ENCODE measurements around the gene GHR.
"Not testable (repeated sequence)": the region's sequence is repeated elsewhere in the genome, so short reads cannot be mapped to it uniquely, and the experiment has no call there.

GHR gene

DNA sequence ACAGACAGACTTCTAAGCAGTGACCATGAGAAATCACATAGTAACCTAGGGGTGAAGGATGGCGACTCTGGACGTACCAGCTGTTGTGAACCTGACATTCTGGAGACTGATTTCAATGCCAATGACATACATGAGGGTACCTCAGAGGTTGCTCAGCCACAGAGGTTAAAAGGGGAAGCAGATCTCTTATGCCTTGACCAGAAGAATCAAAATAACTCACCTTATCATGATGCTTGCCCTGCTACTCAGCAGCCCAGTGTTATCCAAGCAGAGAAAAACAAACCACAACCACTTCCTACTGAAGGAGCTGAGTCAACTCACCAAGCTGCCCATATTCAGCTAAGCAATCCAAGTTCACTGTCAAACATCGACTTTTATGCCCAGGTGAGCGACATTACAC, 295.4 kb downstream of the GHR start:
- DNase-seq (ENCODE audit: low read depth in 2 of 2), result no peak

DNA sequence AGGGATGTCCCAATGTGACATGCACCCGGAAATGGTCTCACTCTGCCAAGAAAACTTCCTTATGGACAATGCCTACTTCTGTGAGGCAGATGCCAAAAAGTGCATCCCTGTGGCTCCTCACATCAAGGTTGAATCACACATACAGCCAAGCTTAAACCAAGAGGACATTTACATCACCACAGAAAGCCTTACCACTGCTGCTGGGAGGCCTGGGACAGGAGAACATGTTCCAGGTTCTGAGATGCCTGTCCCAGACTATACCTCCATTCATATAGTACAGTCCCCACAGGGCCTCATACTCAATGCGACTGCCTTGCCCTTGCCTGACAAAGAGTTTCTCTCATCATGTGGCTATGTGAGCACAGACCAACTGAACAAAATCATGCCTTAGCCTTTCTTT, 295.8 kb downstream of the GHR start:
- no peak for DNase-seq (ENCODE audit: low read depth in 2 of 2)

DNA sequence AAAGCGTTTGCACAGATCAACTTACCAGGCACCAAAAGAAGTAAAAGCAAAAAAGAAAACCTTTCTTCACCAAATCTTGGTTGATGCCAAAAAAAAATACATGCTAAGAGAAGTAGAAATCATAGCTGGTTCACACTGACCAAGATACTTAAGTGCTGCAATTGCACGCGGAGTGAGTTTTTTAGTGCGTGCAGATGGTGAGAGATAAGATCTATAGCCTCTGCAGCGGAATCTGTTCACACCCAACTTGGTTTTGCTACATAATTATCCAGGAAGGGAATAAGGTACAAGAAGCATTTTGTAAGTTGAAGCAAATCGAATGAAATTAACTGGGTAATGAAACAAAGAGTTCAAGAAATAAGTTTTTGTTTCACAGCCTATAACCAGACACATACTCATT, 297.0 kb downstream of the GHR start:
- no peak for DNase-seq (ENCODE audit: low read depth in 2 of 2)

DNA sequence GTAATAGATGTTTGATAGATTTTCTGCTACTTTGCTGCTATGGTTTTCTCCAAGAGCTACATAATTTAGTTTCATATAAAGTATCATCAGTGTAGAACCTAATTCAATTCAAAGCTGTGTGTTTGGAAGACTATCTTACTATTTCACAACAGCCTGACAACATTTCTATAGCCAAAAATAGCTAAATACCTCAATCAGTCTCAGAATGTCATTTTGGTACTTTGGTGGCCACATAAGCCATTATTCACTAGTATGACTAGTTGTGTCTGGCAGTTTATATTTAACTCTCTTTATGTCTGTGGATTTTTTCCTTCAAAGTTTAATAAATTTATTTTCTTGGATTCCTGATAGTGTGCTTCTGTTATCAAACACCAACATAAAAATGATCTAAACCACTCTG, 298.2 kb downstream of the GHR start:
- no peak for DNase-seq (ENCODE audit: low read depth in 2 of 2)

DNA sequence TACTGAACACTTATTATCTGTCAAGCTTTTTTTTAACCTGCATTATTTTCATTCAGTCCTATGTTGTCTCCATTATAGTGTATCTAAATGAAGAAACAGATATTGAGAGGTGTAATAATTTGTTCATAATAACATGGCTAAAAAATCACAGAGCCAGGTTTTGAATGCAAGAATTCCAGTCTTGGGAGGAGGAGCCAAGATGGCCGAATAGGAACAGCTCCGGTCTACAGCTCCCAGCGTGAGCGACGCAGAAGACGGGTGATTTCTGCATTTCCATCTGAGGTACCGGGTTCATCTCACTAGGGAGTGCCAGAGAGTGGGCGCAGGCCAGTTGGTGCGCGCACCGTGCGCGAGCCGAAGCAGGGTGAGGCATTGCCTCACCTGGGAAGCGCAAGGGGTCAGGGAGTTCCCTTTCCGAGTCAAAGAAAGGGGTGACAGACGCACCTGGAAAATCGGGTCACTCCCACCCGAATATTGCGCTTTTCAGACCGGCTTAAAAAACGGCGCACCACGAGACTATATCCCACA, 311.4 kb downstream of the GHR start:
- not testable (repeated sequence) for DNase-seq (ENCODE audit: low read depth in 2 of 2)

GRCh38 chr5:42740920-42741319, 317.7 kb downstream of the GHR start:
- no peak for DNase-seq (ENCODE audit: low read depth in 2 of 2)

GRCh38 chr5:42745426-42745825, 322.2 kb downstream of the GHR start:
- DNase-seq (ENCODE audit: low read depth in 2 of 2), result no peak

- no peak for DNase-seq (ENCODE audit: low read depth in 2 of 2)
These were observed 322.6 kb downstream of the GHR start for GRCh38 chr5:42745856-42746255.

DNA sequence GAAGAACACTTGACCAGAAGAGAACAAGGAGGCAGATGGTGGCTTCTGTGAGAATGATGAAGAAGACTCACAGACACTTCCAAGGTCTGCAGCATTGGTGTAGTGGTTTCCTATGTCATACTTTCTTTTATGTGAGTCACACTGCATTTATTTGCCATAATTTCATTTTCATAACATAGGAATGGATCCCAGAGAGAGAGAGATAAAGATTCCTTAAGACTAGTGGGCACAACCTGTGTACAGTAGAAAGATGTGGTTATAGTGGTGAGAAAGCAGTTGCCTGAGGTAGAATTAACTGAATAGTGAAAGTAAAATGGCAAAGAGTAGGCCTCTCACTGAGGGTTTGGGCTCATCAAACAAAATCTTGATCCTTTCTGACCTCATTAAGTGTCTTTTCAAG, 325.8 kb downstream of the GHR start:
- DNase-seq (ENCODE audit: low read depth in 2 of 2), result no peak

DNA sequence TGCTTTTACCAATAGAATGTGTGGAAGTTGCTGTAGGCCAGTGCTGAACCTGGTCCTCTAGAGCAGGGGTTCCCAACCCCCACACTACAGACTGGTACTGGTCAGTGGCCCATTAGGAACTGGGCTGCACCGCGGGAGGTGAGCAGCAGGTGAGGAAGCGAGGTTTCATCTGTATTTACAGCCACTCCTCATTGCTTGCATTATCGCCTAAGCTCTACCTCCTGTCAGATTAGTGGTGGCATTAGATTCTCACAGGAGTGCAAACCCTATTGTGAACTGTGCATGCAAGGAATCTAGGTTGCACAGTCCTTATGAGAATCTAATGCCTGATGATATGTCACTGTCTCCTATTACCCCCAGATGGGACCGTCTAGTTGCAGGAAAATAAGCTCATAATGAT, 327.3 kb downstream of the GHR start:
- DNase-seq (ENCODE audit: low read depth in 2 of 2), result no peak

DNA sequence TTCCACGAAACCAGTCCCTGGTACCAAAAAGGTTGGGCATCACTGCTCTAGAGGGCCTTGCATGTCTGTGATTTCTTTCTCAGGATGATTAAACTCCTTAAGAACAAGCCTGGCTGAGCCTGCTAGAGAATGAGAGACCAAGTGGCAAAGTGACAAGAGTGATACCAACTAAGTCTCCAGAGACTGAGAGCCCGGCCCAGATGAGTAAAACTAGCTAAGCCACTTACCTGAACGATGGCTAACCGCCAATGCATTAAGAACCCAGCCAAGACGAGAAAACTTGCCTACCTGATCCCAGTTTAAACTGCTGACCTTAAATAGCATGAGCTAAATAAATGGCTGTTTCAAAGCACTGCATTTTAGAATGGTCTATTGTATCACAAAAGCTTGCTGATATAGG, 327.8 kb downstream of the GHR start:
- DNase-seq (ENCODE audit: low read depth in 2 of 2), result no peak

DNA sequence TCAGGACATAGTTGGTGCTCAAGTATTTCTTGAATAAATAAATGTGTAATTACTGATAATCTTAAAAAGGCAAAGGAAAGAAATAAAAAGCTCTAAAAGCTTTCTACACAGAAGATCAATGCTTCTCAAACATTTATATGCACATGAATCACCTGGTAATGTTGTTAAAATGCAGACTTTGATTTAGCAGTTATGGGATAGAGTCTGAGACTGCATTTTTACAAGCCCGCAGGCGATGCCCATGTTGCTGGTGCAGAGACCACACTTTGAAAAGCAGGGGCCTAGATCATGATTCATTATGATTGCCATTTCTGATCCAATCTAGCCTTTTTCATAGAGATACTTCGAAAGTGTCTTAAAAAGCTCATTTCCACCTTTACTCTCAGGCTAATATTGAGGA, 329.9 kb downstream of the GHR start:
- no peak for DNase-seq (ENCODE audit: low read depth in 2 of 2)

- peak; percentile 50 to 51 for DNase-seq (ENCODE audit: low read depth in 2 of 2)
These were observed 333.7 kb downstream of the GHR start, which contains the start of gene CCDC152 for GRCh38 chr5:42756606-42757601. Gene CCDC152 (plus strand): TSS chr5:42756818. CDS start chr5:42759122, 2,304 bp downstream.

DNA sequence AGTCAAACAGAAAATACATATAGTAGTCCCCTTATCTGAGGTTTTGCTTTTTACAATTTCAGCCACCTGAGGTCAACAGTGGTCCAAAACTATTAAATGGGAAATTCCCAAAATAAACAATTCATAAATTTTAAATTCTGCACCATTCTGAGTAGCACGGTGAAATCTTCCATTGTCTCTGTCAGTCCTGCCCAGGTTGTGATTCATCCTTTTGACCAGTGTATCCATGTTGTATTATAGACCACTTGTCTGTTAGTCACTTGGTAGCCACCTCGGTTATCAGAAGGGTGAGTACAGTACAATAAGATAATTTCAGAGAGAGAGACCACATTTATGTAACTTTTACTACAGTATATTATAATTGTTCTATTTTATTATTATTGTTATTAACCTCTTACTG, 336.2 kb downstream of the GHR start:
- no peak for DNase-seq (ENCODE audit: low read depth in 2 of 2)

GRCh38 chr5:42760426-42760825, 337.2 kb downstream of the GHR start:
- no peak for DNase-seq (ENCODE audit: low read depth in 2 of 2)

DNA sequence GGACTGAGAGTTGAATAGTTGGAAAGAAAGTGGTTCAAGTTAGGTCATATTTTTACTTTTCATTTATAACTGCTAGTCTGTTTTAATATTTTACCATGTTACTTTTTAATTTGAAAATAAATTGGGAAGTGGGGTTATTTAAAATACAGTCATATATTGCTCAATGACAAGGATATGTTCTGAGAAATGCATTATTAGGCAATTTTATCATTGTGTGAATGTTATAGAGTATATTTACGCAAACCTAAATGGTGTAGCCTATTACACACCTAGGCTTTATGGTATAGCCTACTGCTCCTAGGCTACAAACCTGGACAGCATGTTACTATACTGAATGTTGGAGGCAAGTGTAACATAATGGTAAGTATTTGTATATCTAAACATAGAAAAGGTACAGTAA, 338.6 kb downstream of the GHR start:
- DNase-seq (ENCODE audit: low read depth in 2 of 2), result no peak

- no peak for DNase-seq (ENCODE audit: low read depth in 2 of 2)
These were observed 344.4 kb downstream of the GHR start for GRCh38 chr5:42767491-42768105.

- no peak for DNase-seq (ENCODE audit: low read depth in 2 of 2)
These were observed 344.9 kb downstream of the GHR start for GRCh38 chr5:42768106-42768504.

GRCh38 chr5:42770003-42770402, 346.8 kb downstream of the GHR start:
- DNase-seq (ENCODE audit: low read depth in 2 of 2), result no peak
